HepG2 (cell line): ENCODE measurements around the gene TEX53. TPM values are rescaled to one million over a fixed set of nuclear protein-coding genes. Genes with fewer than 3 reads are reported as not detected.

Experiments used
- ARNTL ChIP-seq: sonication (generic); formaldehyde crosslinking; IDR thresholded peaks from 2 replicates; pipeline ENCODE4 v1.4.0; 2020; ENCODE audit warnings: mild to moderate bottlenecking, missing genetic modification reagents
- BCL3 ChIP-seq: sonication (generic); formaldehyde crosslinking; IDR thresholded peaks from 2 replicates; pipeline ENCODE4 v1.5.1; 2020; ENCODE audit warnings: mild to moderate bottlenecking, missing genetic modification reagents, moderate library complexity
- CBFB ChIP-seq: sonication (generic); formaldehyde crosslinking; IDR thresholded peaks from 2 replicates; pipeline ENCODE4 v1.4.0; 2020; ENCODE audit warnings: missing genetic modification reagents
- EED ChIP-seq: sonication (generic); formaldehyde crosslinking; IDR thresholded peaks from 2 replicates; pipeline ENCODE4 v1.5.0; 2020; ENCODE audit warnings: mild to moderate bottlenecking, missing genetic modification reagents
- MBD4 ChIP-seq: IDR thresholded peaks from 2 replicates; pipeline ENCODE4 v1.6.1; 2012; ENCODE audit warnings: low read length, inconsistent platforms, borderline replicate concordance
- POLR2A ChIP-seq, 2 experiments: IDR thresholded peaks; 2 replicates each; pipeline ENCODE4 v1.6.1; 2011; ENCODE audit warnings: low read depth in 2 of 2, low read length in 2 of 2, mild to moderate bottlenecking in 1 of 2, moderate library complexity in 1 of 2; ENCODE audit not compliant: insufficient read depth in 1 of 2
- PRDM4 ChIP-seq: sonication (generic); formaldehyde crosslinking; IDR thresholded peaks from 2 replicates; pipeline ENCODE4 v1.9.0; 2021; ENCODE audit warnings: missing genetic modification reagents, borderline replicate concordance
- RAD21 ChIP-seq: fragments of 450-650 bp; formaldehyde crosslinking; IDR thresholded peaks from 2 replicates; pipeline ENCODE4 v1.5.0; 2020; ENCODE audit warnings: mild to moderate bottlenecking
- SNAI1 ChIP-seq: sonication (generic); formaldehyde crosslinking; IDR thresholded peaks from 2 replicates; pipeline ENCODE4 v1.5.0; 2020; ENCODE audit warnings: mild to moderate bottlenecking, missing genetic modification reagents, borderline replicate concordance
- SNRNP70 ChIP-seq: fragments of 200-400 bp; formaldehyde crosslinking; IDR thresholded peaks from 2 replicates; pipeline ENCODE4 v1.6.1; 2017; ENCODE audit warnings: mild to moderate bottlenecking, low read depth, low read length, moderate library complexity
- TCF7L2 ChIP-seq: IDR thresholded peaks from 2 replicates; pipeline ENCODE4 v1.6.1; 2011; ENCODE audit warnings: mild to moderate bottlenecking, low read depth, low read length, moderate library complexity
- ZBTB26 ChIP-seq: IDR thresholded peaks from 2 replicates; pipeline ENCODE4 v1.6.1; 2016; ENCODE audit warnings: missing compliant biosample characterization, missing genetic modification reagents, borderline replicate concordance
- ZBTB44 ChIP-seq: sonication (generic); formaldehyde crosslinking; IDR thresholded peaks from 2 replicates; pipeline ENCODE4 v1.4.0; 2020; ENCODE audit warnings: missing genetic modification reagents
- ZFP36L2 ChIP-seq: sonication (generic); formaldehyde crosslinking; IDR thresholded peaks from 2 replicates; pipeline ENCODE4 v1.4.0; 2020; ENCODE audit warnings: missing genetic modification reagents
- ZFP90 ChIP-seq: sonication (generic); formaldehyde crosslinking; IDR thresholded peaks from 2 replicates; pipeline ENCODE4 v1.8.0; 2022; ENCODE audit warnings: missing genetic modification reagents, mild to moderate bottlenecking, inconsistent platforms, borderline replicate concordance
- ZKSCAN5 ChIP-seq: sonication (generic); formaldehyde crosslinking; IDR thresholded peaks from 2 replicates; pipeline ENCODE4 v1.5.1; 2020; ENCODE audit warnings: mild to moderate bottlenecking, missing genetic modification reagents
- ZNF143 ChIP-seq: sonication (generic); formaldehyde crosslinking; IDR thresholded peaks from 2 replicates; pipeline ENCODE4 v1.4.0; 2020; ENCODE audit warnings: missing genetic modification reagents
- ZNF343 ChIP-seq: sonication (generic); formaldehyde crosslinking; IDR thresholded peaks from 2 replicates; pipeline ENCODE4 v1.4.0; 2020; ENCODE audit warnings: mild to moderate bottlenecking, missing genetic modification reagents
- ZNF687 ChIP-seq: sonication (generic); formaldehyde crosslinking; IDR thresholded peaks from 2 replicates; pipeline ENCODE4 v1.5.1; 2020; ENCODE audit warnings: mild to moderate bottlenecking, missing genetic modification reagents, moderate library complexity
- ZSCAN21 ChIP-seq: sonication (generic); formaldehyde crosslinking; IDR thresholded peaks from 2 replicates; pipeline ENCODE4 v1.8.0; 2022; ENCODE audit warnings: mild to moderate bottlenecking, missing genetic modification reagents, moderate library complexity, borderline replicate concordance
- polyA plus RNA-seq, 8 experiments: library from polyadenylated mRNA; depleted of rRNA in 3 of 8; stranded (reverse) in 7 of 8; unstranded in 1 of 8; fragments of >200 nt; fragmentation: Illumina TruSeq in 4 of 8; extraction: Trizol in 4 of 8; gene quantifications; 2 replicates each; pipeline versions ENCODE4 v1.2.1 to v1.2.3, GENCODE V29; 2011 to 2016; ENCODE audit warnings: low read depth in 4 of 8, missing spikeins in 1 of 8, mixed read lengths in 1 of 8; ENCODE audit not compliant: insufficient read depth in 1 of 8
- total RNA-seq, 5 experiments: library from RNA; depleted of rRNA; stranded (reverse); fragments of >200 nt; fragmentation: Illumina TruSeq; extraction: Trizol; gene quantifications; 2 replicates each; pipeline ENCODE4 v1.2.3, GENCODE V29; 2016; ENCODE audit warnings: low read depth in 1 of 5

TEX53 gene
- total and polyA plus RNA-seq, 2 of the 13 experiments (the other 11 are each of a cell fraction or from before 2014, with no cell fraction given) = not detected

DNA sequence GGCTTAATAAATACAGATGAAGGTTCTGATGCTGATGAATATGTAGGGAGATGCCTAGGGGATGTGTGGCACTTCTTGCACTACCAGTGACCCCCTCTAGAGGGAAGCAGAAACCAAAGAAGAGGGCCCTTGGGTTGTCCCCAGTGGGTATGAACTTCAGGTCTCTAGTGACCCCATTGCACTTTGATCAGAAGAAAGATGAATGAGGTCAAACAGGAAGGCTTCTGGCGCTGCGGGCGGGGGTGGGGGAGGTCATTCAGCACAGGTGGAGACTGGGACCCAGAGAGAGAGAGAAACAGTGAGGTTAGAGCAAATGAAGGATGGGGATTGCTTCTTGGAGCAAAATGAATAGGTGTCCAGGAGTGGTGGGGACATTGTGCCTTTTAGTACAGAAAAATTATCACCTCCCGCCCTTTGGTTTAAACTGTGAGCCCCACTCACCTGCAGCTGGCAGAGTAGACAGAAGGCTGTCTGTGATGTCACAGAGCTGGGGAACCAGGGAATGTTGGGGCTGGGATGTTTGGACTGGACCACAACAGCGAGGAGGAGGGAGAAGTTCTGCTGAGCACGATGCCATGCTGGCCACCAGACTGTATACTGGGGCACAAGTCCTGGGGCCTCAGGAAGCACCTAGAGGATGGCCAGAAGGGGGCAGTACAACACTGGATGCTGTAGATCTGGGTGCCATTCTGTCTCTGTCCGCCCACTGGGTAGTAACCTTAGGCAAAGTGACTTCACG lies 24.2 kb upstream of the TEX53 start, which contains the start of gene TEX48 (continued):
- TF ChIP-seq ZNF687 (CRISPR knock-in tag) (peak; percentile 20; the same call in 1 of the 2 replicates), PRDM4 (CRISPR knock-in tag) (no peak), ZSCAN21 (no peak), MBD4 (no peak), CBFB (CRISPR knock-in tag) (no peak), POLR2A (IDR thresholded peaks at IDR 0.05; ENCODE audit: insufficient read depth in 1 of 2, low read depth in 2 of 2, low read length in 2 of 2) (no peak), BCL3 (CRISPR knock-in tag) (no peak), ZKSCAN5 (CRISPR knock-in tag) (no peak), ZFP36L2 (CRISPR knock-in tag) (no peak), ZBTB26 (CRISPR knock-in tag) (no peak), EED (CRISPR knock-in tag) (no peak), ARNTL (CRISPR knock-in tag) (no peak), TCF7L2 (no peak), ZBTB44 (CRISPR knock-in tag) (no peak), ZNF143 (CRISPR knock-in tag) (no peak), SNAI1 (CRISPR knock-in tag) (no peak), RAD21 (CRISPR knock-in tag) (peak; percentile 84), ZNF343 (CRISPR knock-in tag) (no peak), SNRNP70 (no peak), ZFP90 (CRISPR knock-in tag) (no peak)
